Adipocyte (in vitro differentiated cells): ENCODE data around the gene KCNJ1.

Source experiments
- DNase-seq: peaks from one replicate; pipeline ENCODE4 v3.0.0-alpha.2; 2015; ENCODE audit warnings: low read depth
- H3K27me3 ChIP-seq: replicated peaks from 2 replicates; pipeline ENCODE4 v1.7.0; 2013; ENCODE audit warnings: mild to moderate bottlenecking, low read length, moderate library complexity; ENCODE audit not compliant: control insufficient read depth, insufficient read depth
- H3K36me3 ChIP-seq: 2 replicates; pipeline ENCODE4 v1.7.0; 2013; ENCODE audit warnings: low read length, mild to moderate bottlenecking, moderate library complexity; ENCODE audit not compliant: control insufficient read depth, insufficient read depth, severe bottlenecking
- H3K4me1 ChIP-seq: 2 replicates; pipeline ENCODE4 v1.7.0; 2013; ENCODE audit warnings: mild to moderate bottlenecking, low read length, moderate library complexity; ENCODE audit not compliant: control insufficient read depth, insufficient read depth
- H3K4me3 ChIP-seq: 2 replicates; pipeline ENCODE4 v1.7.0; 2013; ENCODE audit warnings: mild to moderate bottlenecking, low read length, moderate library complexity
- H3K9ac ChIP-seq: 2 replicates; pipeline ENCODE4 v1.7.0; 2013; ENCODE audit warnings: mild to moderate bottlenecking, low read length, moderate library complexity
- H3K9me3 ChIP-seq: 2 replicates; pipeline ENCODE4 v1.7.0; 2013; ENCODE audit warnings: mild to moderate bottlenecking, low read length, moderate library complexity; ENCODE audit not compliant: control insufficient read depth

Gene KCNJ1

GRCh38 chr11:128860571-128861361 lies 6.3 kb downstream of the KCNJ1 start:
- DNase-seq: peak; percentile 85
- Histone ChIP-seq H3K9me3 (no peaks in the 10 kb centered on the region), H3K4me1 (peaks cover 13% of the 10 kb centered on the region), H3K4me3 (no peak overlapping the region), H3K36me3 (no peaks in the 10 kb centered on the region), H3K27me3 (peaks cover 34% of the 10 kb centered on the region), H3K9ac (no peak overlapping the region)

GRCh38 chr11:128859563-128860441 lies 7.3 kb downstream of the KCNJ1 start:
- Histone ChIP-seq H3K9me3 (no peaks in the 10 kb centered on the region), H3K9ac (no peak overlapping the region), H3K27me3 (peaks cover 41% of the 10 kb centered on the region), H3K36me3 (no peaks in the 10 kb centered on the region), H3K4me1 (peaks cover 13% of the 10 kb centered on the region), H3K4me3 (no peak overlapping the region)
- DNase-seq: no peak

- no peak overlapping the region for H3K4me3 ChIP-seq
These were observed 9.8 kb downstream of the KCNJ1 start for GRCh38 chr11:128857341-128857740.

GRCh38 chr11:128856241-128856640 lies 10.9 kb downstream of the KCNJ1 start:
- H3K9me3 ChIP-seq: no peaks in the 10 kb centered on the region
- no peak for DNase-seq
- H3K4me1 ChIP-seq: no peaks in the 10 kb centered on the region

More at GRCh38 chr11:128857341-128857740, 9.8 kb downstream of the KCNJ1 start:
- no peaks in the 10 kb centered on the region for H3K9me3 ChIP-seq
- H3K27me3 ChIP-seq: peaks cover 55% of the 10 kb centered on the region
- no peaks in the 10 kb centered on the region for H3K4me1 ChIP-seq
- no peaks in the 10 kb centered on the region for H3K36me3 ChIP-seq
- no peak for DNase-seq
- no peak overlapping the region for H3K9ac ChIP-seq

GRCh38 chr11:128854841-128855240 lies 12.3 kb downstream of the KCNJ1 start:
- H3K36me3 ChIP-seq: no peaks in the 10 kb centered on the region
- H3K27me3 ChIP-seq: peaks cover 50% of the 10 kb centered on the region
- no peaks in the 10 kb centered on the region for H3K9me3 ChIP-seq
- no peak for DNase-seq
- no peak overlapping the region for H3K4me3 ChIP-seq
- no peaks in the 10 kb centered on the region for H3K4me1 ChIP-seq
- no peak overlapping the region for H3K9ac ChIP-seq

More at GRCh38 chr11:128856241-128856640, 10.9 kb downstream of the KCNJ1 start:
- Histone ChIP-seq H3K4me3 (no peak overlapping the region), H3K36me3 (no peaks in the 10 kb centered on the region), H3K27me3 (peaks cover 55% of the 10 kb centered on the region), H3K9ac (no peak overlapping the region)

- no peak for DNase-seq
- peaks cover 41% of the 10 kb centered on the region for H3K27me3 ChIP-seq
- H3K9ac ChIP-seq: no peak overlapping the region
- no peaks in the 10 kb centered on the region for H3K36me3 ChIP-seq
- no peak overlapping the region for H3K4me3 ChIP-seq
- no peaks in the 10 kb centered on the region for H3K4me1 ChIP-seq
- H3K9me3 ChIP-seq: no peaks in the 10 kb centered on the region
These were observed 13.5 kb downstream of the KCNJ1 start for GRCh38 chr11:128853559-128853958.

GRCh38 chr11:128852327-128853023 lies 14.6 kb downstream of the KCNJ1 start:
- peaks cover 37% of the 10 kb centered on the region for H3K27me3 ChIP-seq
- no peak for DNase-seq
- no peaks in the 10 kb centered on the region for H3K4me1 ChIP-seq
- no peak overlapping the region for H3K4me3 ChIP-seq
- H3K9me3 ChIP-seq: no peaks in the 10 kb centered on the region
- H3K36me3 ChIP-seq: no peaks in the 10 kb centered on the region
- H3K9ac ChIP-seq: no peak overlapping the region

- H3K36me3 ChIP-seq: no peaks in the 10 kb centered on the region
- no peak overlapping the region for H3K4me3 ChIP-seq
- H3K9me3 ChIP-seq: no peaks in the 10 kb centered on the region
- no peaks in the 10 kb centered on the region for H3K4me1 ChIP-seq
- peaks cover 36% of the 10 kb centered on the region for H3K27me3 ChIP-seq
- no peak overlapping the region for H3K9ac ChIP-seq
- peak; percentile 15 for DNase-seq
These were observed 18.2 kb downstream of the KCNJ1 start for GRCh38 chr11:128848815-128849455.

- H3K9ac ChIP-seq: no peak overlapping the region
These were observed 20.1 kb downstream of the KCNJ1 start for GRCh38 chr11:128846985-128847384.

GRCh38 chr11:128845334-128845780 lies 21.7 kb downstream of the KCNJ1 start:
- no peaks in the 10 kb centered on the region for H3K36me3 ChIP-seq
- H3K4me1 ChIP-seq: no peaks in the 10 kb centered on the region
- H3K4me3 ChIP-seq: no peak overlapping the region
- H3K9ac ChIP-seq: no peak overlapping the region
- H3K9me3 ChIP-seq: peaks cover 5% of the 10 kb centered on the region
- DNase-seq: no peak
- H3K27me3 ChIP-seq: peaks cover 49% of the 10 kb centered on the region

More at GRCh38 chr11:128846985-128847384, 20.1 kb downstream of the KCNJ1 start:
- Histone ChIP-seq H3K4me1 (no peaks in the 10 kb centered on the region), H3K36me3 (no peaks in the 10 kb centered on the region), H3K9me3 (peaks cover 5% of the 10 kb centered on the region), H3K27me3 (peaks cover 44% of the 10 kb centered on the region), H3K4me3 (no peak overlapping the region)
- no peak for DNase-seq
